Esophagus muscularis mucosa (tissue), 4 donors: ENCODE data around the gene TASL. TPM values are rescaled to one million over a fixed set of nuclear protein-coding genes. Genes with fewer than 3 reads are reported as not detected.

Experiments used
- DNase-seq: peaks from one replicate; pipeline ENCODE4 v3.0.0-alpha.2; 2017; ENCODE audit errors: extremely low spot score
- H3K27ac ChIP-seq, 4 donors: fragments of 200-600 bp; sonication (generic); replicated peaks in 1 of 4; 1 replicate in 3 of 4; 2 replicates in 1 of 4; pipeline ENCODE4 v1.5.1; 2016 to 2019; ENCODE audit warnings: mild to moderate bottlenecking in 1 of 4
- H3K27me3 ChIP-seq, 4 donors: fragments of 200-600 bp; sonication (generic); one replicate each; pipeline versions ENCODE4 v1.5.1 to v1.6.0; 2016 to 2019
- H3K36me3 ChIP-seq, 4 donors: fragments of 200-600 bp; sonication (generic); one replicate each; pipeline ENCODE4 v1.5.1; 2016 to 2019
- H3K4me1 ChIP-seq, 4 donors: fragments of 200-600 bp; sonication (generic); one replicate each; pipeline ENCODE4 v1.5.1; 2016 to 2019
- H3K4me3 ChIP-seq, 4 donors: fragments of 200-600 bp; sonication (generic); 1 replicate in 2 of 4; 2 replicates in 2 of 4; pipeline ENCODE4 v1.5.1; 2016 to 2019; ENCODE audit warnings: mild to moderate bottlenecking in 4 of 4, moderate library complexity in 1 of 4
- H3K9me3 ChIP-seq, 4 donors: fragments of 200-600 bp; sonication (generic); 1 replicate in 3 of 4; 2 replicates in 1 of 4; pipeline ENCODE4 v1.5.1; 2016 to 2019
- CTCF ChIP-seq, 3 experiments: fragments of 200-600 bp in 2 of 3; fragments of 450-650 bp in 1 of 3; sonication (generic) in 2 of 3; IDR thresholded peaks; one replicate each; pipeline ENCODE4 v1.5.1; 2017 to 2019; ENCODE audit warnings: antibody characterized with exemption in 3 of 3, mild to moderate bottlenecking in 2 of 3, moderate library complexity in 1 of 3
- EP300 ChIP-seq: sonication (generic); formaldehyde crosslinking; IDR thresholded peaks from one replicate; pipeline ENCODE4 v1.6.1; 2017; ENCODE audit warnings: antibody characterized with exemption
- POLR2A ChIP-seq: fragments of 450-650 bp; IDR thresholded peaks from one replicate; pipeline ENCODE4 v1.6.1; 2017; ENCODE audit warnings: antibody characterized with exemption, moderate library complexity, mild to moderate bottlenecking, low read depth
- POLR2AphosphoS5 ChIP-seq, 2 donors: sonication (generic); formaldehyde crosslinking; IDR thresholded peaks; one replicate each; pipeline ENCODE4 v1.6.1; 2017; ENCODE audit warnings: antibody characterized with exemption in 2 of 2
- WGBS: methylation state at CpG from one replicate; pipeline ENCODE4 v1.1.5; 2018; 5-methylcytosine and 5-hydroxymethylcytosine counted together
- intact Hi-C: fragments of 100-400 bp; cut with DNase I; formaldehyde crosslinking; loops from one replicate; pipeline ENCODE4 v1.15.1; 2023
- total RNA-seq, 4 donors: library from RNA; depleted of rRNA; stranded (reverse); fragments of >200 nt; gene quantifications; one replicate each; pipeline versions ENCODE4 v1.1.0 to v1.2.1, GENCODE V29; 2016

Gene TASL
- total RNA-seq, 4 donors from 2014 or later: 0.13 to 0.75 (median 0.37) TPM

- 76% methylated on average over 7 of the region's 7 CpGs for WGBS
- DNase-seq: no peak
- intact Hi-C loops: no loop called here
- Histone ChIP-seq H3K4me1 (no peaks in the 10 kb centered on the region), H3K9me3 (peaks cover 0 to 13% (median 0%) of the 10 kb centered on the region in 4 donors), H3K4me3 (no peak overlapping the region), H3K27ac (no peak overlapping the region), H3K36me3 (no peaks in the 10 kb centered on the region), H3K27me3 (peaks cover 0 to 3% (median 0%) of the 10 kb centered on the region in 4 donors)
- TF ChIP-seq CTCF (IDR thresholded peaks at IDR 0.05) (no peak), EP300 (no peak), POLR2A (no peak), POLR2AphosphoS5 (IDR thresholded peaks at IDR 0.05) (no peak)
Measured at GRCh38 chrX:30618160-30618765, 40.7 kb upstream of the TASL start.

- H3K27ac ChIP-seq: no peak overlapping the region
- no peaks in the 10 kb centered on the region for H3K4me1 ChIP-seq
- no peaks in the 10 kb centered on the region for H3K9me3 ChIP-seq
- TF ChIP-seq EP300 (no peak), POLR2AphosphoS5 (IDR thresholded peaks at IDR 0.05) (no peak), POLR2A (no peak), CTCF (IDR thresholded peaks at IDR 0.05) (no peak)
- no peak overlapping the region for H3K4me3 ChIP-seq
- no peak for DNase-seq
- 52% methylated on average over 4 of the region's 4 CpGs for WGBS
- H3K27me3 ChIP-seq: peaks cover 0 to 4% (median 0%) of the 10 kb centered on the region in 4 donors
- intact Hi-C loops: no loop called here
- H3K36me3 ChIP-seq: no peaks in the 10 kb centered on the region
Measured at GRCh38 chrX:30615229-30615628, 37.7 kb upstream of the TASL start.

- no peak for DNase-seq
- peaks cover 0 to 4% (median 0%) of the 10 kb centered on the region in 4 donors for H3K27me3 ChIP-seq
- H3K4me3 ChIP-seq: no peak overlapping the region
- 52% methylated on average over 5 of the region's 5 CpGs for WGBS
- TF ChIP-seq EP300 (no peak), POLR2AphosphoS5 (IDR thresholded peaks at IDR 0.05) (no peak), CTCF (IDR thresholded peaks at IDR 0.05) (no peak)
- no peaks in the 10 kb centered on the region for H3K4me1 ChIP-seq
- H3K27ac ChIP-seq: no peak overlapping the region
- H3K36me3 ChIP-seq: no peaks in the 10 kb centered on the region
- intact Hi-C loops: no loop called here
- no peaks in the 10 kb centered on the region for H3K9me3 ChIP-seq
Measured at GRCh38 chrX:30613721-30614120, 36.2 kb upstream of the TASL start.

GRCh38 chrX:30612250-30612655 lies 34.7 kb upstream of the TASL start:
- intact Hi-C loops: no loop called here
- H3K4me3 ChIP-seq: no peak overlapping the region
- TF ChIP-seq CTCF (IDR thresholded peaks at IDR 0.05) (no peak), POLR2A (no peak), EP300 (no peak), POLR2AphosphoS5 (IDR thresholded peaks at IDR 0.05) (no peak)
- 84% methylated on average over 6 of the region's 6 CpGs for WGBS
- H3K27ac ChIP-seq: no peak overlapping the region
- peaks cover 0 to 4% (median 0%) of the 10 kb centered on the region in 4 donors for H3K27me3 ChIP-seq
- H3K9me3 ChIP-seq: no peaks in the 10 kb centered on the region
- H3K4me1 ChIP-seq: no peaks in the 10 kb centered on the region
- no peak for DNase-seq
- no peaks in the 10 kb centered on the region for H3K36me3 ChIP-seq

- no peaks in the 10 kb centered on the region for H3K4me1 ChIP-seq
- 60% methylated on average over 2 of the region's 2 CpGs for WGBS
- no peak overlapping the region for H3K4me3 ChIP-seq
- no peak for DNase-seq
- no peak for TF ChIP-seq POLR2AphosphoS5 (IDR thresholded peaks at IDR 0.05)
- intact Hi-C loops: no loop called here
- no peak overlapping the region for H3K27ac ChIP-seq
- no peaks in the 10 kb centered on the region for H3K9me3 ChIP-seq
- peaks cover 0 to 4% (median 0%) of the 10 kb centered on the region in 4 donors for H3K27me3 ChIP-seq
- H3K36me3 ChIP-seq: no peaks in the 10 kb centered on the region
Measured at GRCh38 chrX:30610026-30610425, 32.5 kb upstream of the TASL start.
